IPS-NIHi11 (cell line): Measurements from ENCODE around the gene PRKCZ.

Source experiments
- DNase-seq: peaks from one replicate; pipeline ENCODE4 v3.0.0; 2012; ENCODE audit warnings: mixed read lengths, low spot score

Gene PRKCZ

GRCh38 chr1:2229037-2229864 is 179.0 kb downstream of the PRKCZ start:
- DNase-seq: no peak

GRCh38 chr1:2229911-2230731 is 179.9 kb downstream of the PRKCZ start:
- no peak for DNase-seq

GRCh38 chr1:2230781-2231531 is 180.7 kb downstream of the PRKCZ start:
- no peak for DNase-seq

GRCh38 chr1:2231532-2232254 is 181.5 kb downstream of the PRKCZ start:
- peak; percentile 82 for DNase-seq

- DNase-seq: no peak
Measured at GRCh38 chr1:2232255-2232915, 182.2 kb downstream of the PRKCZ start.

GRCh38 chr1:2232916-2233438 is 182.8 kb downstream of the PRKCZ start:
- DNase-seq: no peak

GRCh38 chr1:2233468-2233867 is 183.3 kb downstream of the PRKCZ start:
- DNase-seq: no peak

- no peak for DNase-seq
Measured at GRCh38 chr1:2233997-2234761, 184.0 kb downstream of the PRKCZ start.

GRCh38 chr1:2234762-2235113 is 184.5 kb downstream of the PRKCZ start:
- DNase-seq: no peak
